NCI-H146 (cell line): ENCODE results near the gene TSHZ2.
"Not testable (repeated sequence)": the region's sequence is repeated elsewhere in the genome, so short reads cannot be mapped to it uniquely, and the experiment has no call there.

Experiments
- DNase-seq: peaks from one replicate; lab custom pipeline; 2025; lab: John Stamatoyannopoulos, UW

TSHZ2 gene

GRCh38 chr20:52962183-52962582 is 10.0 kb upstream of the TSHZ2 start:
- no peak for DNase-seq

DNA sequence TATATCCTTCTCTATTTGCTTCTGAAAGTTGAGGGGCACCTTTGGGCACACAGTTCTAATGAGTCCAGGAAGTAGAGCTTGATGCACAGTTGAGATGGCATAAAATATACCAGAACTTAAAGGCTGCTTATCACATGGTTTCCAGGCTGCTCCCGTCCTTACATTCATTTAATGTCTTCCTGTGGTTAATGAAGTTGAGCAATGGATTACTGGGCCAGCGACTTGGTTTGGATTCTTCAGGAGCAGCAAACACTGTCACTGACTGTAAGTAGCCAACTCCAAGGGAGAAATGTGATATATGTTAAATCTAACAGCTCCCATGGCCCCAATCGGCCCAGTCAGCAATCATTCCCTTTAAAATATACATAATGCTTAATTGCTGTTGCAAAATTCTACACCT is 9.0 kb upstream of the TSHZ2 start:
- DNase-seq, result no peak

DNA sequence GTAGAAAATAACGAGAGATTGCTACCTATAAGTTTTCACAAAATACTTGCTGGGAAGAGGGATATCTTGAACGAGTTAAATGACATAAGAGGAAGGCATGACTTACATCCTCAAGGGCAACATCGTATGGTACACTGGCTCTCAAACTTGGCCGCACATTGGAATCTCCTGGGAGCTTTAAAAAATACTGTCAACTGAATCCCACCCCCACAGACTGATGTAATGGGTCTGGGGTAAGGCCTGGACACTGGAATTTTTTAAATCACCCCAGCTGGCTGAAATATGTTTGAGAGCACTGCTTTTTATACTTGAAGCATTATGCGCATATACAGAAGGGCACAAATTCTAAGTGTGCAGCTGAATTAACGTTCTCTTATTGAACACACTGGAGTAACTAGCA is 8.0 kb upstream of the TSHZ2 start:
- no peak for DNase-seq

- peak; percentile 78 for DNase-seq
Observed at GRCh38 chr20:52965380-52965779, 6.8 kb upstream of the TSHZ2 start.

DNA sequence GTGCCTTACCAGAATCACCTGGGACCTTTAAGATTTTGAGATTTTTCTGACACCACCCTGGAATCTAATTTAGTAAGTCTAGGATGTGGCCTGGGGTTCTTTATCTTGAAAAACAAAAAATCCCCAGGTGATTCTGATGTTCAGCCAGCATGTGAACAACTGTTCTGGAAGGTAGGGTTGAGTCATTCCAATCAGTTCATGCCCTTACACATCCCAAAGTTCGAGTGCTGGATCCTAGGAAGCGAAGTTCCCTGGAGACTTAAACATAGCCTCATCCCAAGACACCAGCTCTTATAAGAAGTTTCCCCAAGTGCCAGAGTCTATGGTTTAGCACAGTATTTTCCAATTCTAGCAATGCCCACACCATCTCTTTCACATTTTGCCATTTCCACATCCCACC is 6.3 kb upstream of the TSHZ2 start:
- DNase-seq, result no peak

DNA sequence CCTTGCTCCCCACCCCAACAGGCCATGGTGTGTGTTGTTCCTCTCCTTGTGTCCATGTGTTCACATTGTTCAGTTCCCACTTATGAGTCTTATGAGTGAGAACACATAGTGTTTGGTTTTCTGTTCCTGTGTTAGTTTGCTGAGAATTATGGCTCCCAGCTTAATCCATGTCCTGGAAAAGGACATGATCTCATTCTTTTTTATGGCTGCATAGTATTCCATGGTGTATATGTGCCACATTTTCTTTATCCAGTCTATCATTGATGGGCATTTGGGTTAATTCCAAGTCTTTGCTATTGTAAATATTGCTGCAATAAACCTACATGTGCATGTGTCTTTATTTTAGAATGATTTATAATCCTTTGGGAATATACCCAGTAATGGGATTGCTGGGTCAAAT is 5.6 kb upstream of the TSHZ2 start:
- DNase-seq, result not testable (repeated sequence)

DNA sequence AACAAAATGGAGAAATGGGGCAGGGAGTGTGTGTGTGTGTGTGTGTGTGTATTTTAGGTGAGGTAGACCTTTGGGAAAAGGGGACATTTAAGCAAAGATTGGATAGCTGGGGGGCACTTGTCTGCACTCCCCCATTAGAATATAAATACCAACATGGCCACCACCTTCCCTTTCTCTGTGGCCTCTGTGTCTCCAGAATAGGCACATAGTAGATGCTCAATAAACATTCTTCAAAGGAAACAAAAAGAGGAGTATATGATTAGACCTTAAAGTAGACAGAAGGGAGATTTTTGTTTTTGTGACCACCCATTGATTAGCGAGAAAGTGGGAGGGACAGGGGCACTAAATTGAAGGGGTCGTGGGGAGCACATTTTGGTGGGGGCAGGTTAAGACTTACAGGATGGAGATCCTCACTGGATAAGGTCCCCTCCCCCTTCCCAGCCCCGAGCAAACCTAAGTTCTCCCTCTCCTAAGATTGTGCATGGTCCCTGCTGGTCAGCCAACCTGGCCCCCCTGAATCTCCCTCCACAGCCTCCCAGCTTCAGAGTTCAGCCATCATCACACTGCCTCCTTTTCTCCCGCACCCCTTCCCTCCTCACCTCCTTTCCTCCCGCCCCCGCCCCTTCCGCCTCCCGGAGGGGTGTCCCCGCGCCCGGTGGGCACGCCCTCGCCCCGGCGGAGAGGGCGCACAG is 514 bp upstream of the TSHZ2 start:
- DNase-seq, result no peak

GRCh38 chr20:52972965-52973819 is 1.0 kb downstream of the TSHZ2 start:
- DNase-seq, result peak; percentile 52

- DNase-seq, result peak; percentile 32
Observed at GRCh38 chr20:52974179-52974594, 2.0 kb downstream of the TSHZ2 start.

DNA sequence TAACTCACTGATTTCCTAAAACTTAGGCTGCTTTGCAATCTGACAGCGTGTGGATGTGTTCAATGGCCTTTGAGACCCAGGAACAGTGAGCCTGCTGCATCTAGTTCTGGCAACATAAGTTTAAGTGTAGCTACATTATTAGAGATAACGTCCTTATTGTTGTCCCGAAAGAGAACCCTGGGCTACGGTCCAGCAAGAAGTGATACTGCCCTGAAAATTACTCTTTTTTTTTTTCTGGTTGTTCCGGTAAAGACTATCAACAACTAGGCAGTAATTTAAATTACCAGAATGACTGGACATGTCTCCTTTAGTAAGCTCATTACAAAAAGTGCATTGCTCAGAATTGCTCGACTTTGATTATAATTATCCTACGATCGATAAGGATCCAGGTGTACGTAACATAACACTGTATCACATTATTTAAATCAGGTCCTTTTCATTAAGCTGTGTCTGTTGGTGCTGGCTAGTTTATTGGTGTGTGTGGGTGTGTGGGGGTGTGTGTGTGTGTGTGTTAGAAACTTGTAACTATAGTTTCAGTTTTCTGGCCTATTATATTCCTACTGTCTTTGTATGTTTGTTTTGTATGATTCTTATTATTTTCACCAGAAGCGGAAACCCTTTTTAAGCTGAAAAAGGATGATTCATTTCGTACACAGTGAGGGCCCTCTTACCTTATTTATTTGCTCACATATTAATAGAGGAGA is 3.0 kb downstream of the TSHZ2 start:
- DNase-seq, result peak; percentile 77

DNA sequence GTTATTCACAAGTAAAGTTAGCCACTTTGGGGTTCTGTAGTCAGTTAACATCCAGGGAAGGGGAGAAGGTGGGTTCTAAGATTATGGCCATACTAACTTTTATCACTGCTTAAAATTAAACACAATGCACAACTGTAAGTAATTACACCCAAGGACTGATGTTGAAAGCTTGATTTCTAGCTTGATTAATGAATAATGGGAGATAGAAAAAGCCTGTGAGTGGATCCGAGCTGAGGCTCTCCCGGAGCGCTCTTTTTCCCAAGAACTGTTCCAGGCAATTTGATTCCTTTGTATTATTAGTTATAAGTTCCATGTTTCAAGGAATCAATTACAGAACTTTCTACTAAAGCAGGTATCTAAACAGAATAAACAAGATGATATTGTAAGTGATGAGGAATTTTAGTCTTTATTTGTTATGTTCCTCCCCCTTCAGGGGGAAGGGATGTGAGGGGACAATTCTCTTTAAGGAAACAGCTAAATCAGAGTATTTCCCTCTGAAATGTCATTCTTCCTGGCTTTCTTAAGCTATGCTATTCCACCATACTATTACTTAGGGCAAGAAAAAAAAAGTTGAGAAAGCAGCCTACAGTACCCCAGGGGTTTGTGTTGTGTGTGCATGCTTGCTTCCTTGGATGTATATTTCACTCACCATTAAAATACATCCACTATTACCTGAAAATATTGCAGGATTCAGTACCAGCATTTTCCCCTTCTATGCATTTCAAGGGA is 3.8 kb downstream of the TSHZ2 start:
- no peak for DNase-seq

- DNase-seq, result no peak
Observed at GRCh38 chr20:52978851-52979250, 6.7 kb downstream of the TSHZ2 start.

- no peak for DNase-seq
Observed at GRCh38 chr20:52981051-52981450, 8.9 kb downstream of the TSHZ2 start.

GRCh38 chr20:52983726-52984450 is 11.7 kb downstream of the TSHZ2 start:
- DNase-seq, result no peak

GRCh38 chr20:52984451-52984810 is 12.3 kb downstream of the TSHZ2 start:
- no peak for DNase-seq

DNA sequence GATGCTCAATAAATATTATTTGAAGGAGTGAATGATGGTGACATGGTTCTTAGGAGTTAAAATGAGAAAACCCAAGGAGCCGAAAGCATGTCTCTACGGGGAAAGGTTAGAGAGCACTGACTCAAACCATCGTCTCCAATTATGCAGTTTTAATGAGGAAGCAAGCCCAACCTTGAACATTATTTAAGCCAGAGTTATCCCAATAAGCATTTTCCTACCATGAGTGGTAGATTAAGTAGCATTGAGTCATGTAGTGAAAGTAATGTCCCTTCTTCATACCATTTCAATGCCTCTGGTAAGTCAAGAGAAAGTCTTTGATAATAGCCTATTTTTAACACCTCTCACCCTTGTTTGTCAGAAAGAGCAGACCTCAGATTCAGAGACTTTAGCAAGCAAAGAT is 13.5 kb downstream of the TSHZ2 start:
- no peak for DNase-seq

GRCh38 chr20:52987295-52987694 is 15.1 kb downstream of the TSHZ2 start:
- no peak for DNase-seq

GRCh38 chr20:52991830-52992229 is 19.7 kb downstream of the TSHZ2 start:
- DNase-seq, result no peak

DNA sequence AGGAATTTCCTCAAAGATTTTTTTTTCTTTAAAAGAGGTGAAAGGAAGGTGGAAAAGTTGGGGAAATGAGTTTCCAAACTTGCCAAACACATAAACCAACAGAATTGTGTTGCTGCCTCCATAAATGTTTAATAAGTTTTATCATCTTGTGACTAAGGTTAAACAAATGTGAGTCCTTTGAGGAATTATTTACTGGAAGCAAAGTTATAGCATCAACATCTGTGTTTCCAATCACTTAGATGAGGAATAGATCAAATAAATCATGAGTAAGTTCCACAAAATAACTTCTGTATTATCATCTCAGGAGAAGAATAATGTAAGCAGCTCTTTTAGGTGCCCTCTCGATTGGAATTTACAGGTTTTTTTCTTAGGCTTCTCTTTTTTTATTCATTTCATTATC is 20.5 kb downstream of the TSHZ2 start:
- no peak for DNase-seq

DNA sequence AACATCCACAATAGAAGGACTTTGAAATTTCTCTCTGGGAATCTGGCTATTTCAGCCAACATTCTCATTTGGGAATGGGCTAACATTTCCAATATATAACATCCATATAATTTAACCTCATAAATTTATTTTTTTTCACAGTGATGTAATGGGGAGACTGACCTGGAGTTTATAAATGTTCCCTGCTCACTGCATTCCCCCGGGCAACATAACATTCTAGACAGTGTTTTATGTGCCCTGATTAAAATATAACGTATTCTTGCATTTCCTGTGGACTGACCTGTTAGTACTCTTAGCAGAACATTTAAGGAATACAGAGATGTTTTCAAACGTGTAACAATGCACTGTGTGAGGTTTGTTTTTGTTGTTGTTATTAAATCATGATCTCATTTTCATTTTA is 20.9 kb downstream of the TSHZ2 start:
- DNase-seq, result no peak

DNA sequence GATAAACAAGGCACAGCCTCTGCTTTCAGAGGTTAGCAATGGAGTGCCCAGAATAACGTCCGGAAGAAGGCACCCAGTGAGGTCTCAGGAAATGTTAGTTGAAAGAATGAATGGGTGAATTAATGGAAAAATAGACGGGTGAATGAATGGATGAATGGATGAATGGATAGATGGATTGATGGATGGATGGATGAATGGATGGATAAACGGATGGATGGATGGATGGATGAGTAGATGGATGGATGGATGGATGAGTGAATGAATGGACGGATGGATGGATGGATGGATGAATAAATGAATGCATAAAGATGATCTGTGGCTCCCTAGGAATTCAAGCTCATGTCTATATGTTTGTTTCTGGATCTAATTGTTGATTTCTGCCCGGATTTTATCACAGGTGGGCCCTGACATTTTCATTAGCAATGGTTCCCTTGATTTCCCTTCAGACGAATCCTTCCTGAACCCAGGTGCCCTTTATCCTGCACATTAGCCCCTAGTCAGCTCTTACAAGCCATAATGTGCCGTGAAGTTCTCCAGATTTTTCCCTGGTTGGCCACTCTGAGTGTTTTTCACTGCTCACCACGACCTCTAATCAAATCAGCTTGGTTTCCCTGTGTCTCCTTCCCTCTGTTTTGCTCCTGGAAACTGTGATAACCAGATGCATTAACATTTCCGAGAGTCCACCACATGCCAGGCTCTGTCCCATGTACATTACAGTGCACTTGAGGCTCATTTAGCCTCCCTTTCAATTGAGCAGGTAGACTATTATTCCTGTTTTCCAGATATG is 22.2 kb downstream of the TSHZ2 start:
- DNase-seq, result no peak
